ENCODE measurements around the gene ZNF316.

The ZNF316 gene

GRCh38 chr7:6639627-6640026 is 2.5 kb downstream of the ZNF316 start:
- H3K9me3 ChIP-seq (ENCODE audit: control insufficient read depth in 2 of 2, low read length in 2 of 2), result no peaks in the 10 kb centered on the region
- peaks cover 12 to 29% of the 10 kb centered on the region in 2 donors for H3K36me3 ChIP-seq (ENCODE audit: control insufficient read depth in 2 of 2, insufficient read depth in 2 of 2, low read length in 2 of 2)
- H3K27me3 ChIP-seq (ENCODE audit: control insufficient read depth in 1 of 2, insufficient read depth in 2 of 2, low read length in 2 of 2), result no peaks in the 10 kb centered on the region
- H3K4me1 ChIP-seq (ENCODE audit: control insufficient read depth, insufficient read depth, low read length), result peaks cover 18% of the 10 kb centered on the region
- no peak overlapping the region for H3K9ac ChIP-seq (ENCODE audit: low read length in 2 of 2)
- no peak overlapping the region for H3K4me3 ChIP-seq (ENCODE audit: low read length in 2 of 2)
- no peak overlapping the region for H3K27ac ChIP-seq (ENCODE audit: low read length)

- Histone ChIP-seq H3K4me3 (ENCODE audit: low read length in 2 of 2) (no peak overlapping the region), H3K27me3 (ENCODE audit: control insufficient read depth in 1 of 2, insufficient read depth in 2 of 2, low read length in 2 of 2) (no peaks in the 10 kb centered on the region), H3K36me3 (ENCODE audit: control insufficient read depth in 2 of 2, insufficient read depth in 2 of 2, low read length in 2 of 2) (peaks cover 12 to 34% of the 10 kb centered on the region in 2 donors), H3K27ac (ENCODE audit: low read length) (no peak overlapping the region), H3K9me3 (ENCODE audit: control insufficient read depth in 2 of 2, low read length in 2 of 2) (no peaks in the 10 kb centered on the region), H3K9ac (ENCODE audit: low read length in 2 of 2) (no peak overlapping the region), H3K4me1 (ENCODE audit: control insufficient read depth, insufficient read depth, low read length) (peaks cover 18% of the 10 kb centered on the region)
These were observed 3.2 kb downstream of the ZNF316 start for GRCh38 chr7:6640246-6640721.

- no peak overlapping the region for H3K9ac ChIP-seq (ENCODE audit: low read length in 2 of 2)
- peaks cover 12 to 39% of the 10 kb centered on the region in 2 donors for H3K36me3 ChIP-seq (ENCODE audit: control insufficient read depth in 2 of 2, insufficient read depth in 2 of 2, low read length in 2 of 2)
- no peak overlapping the region for H3K27ac ChIP-seq (ENCODE audit: low read length)
- no peak overlapping the region for H3K4me3 ChIP-seq (ENCODE audit: low read length in 2 of 2)
- peaks cover 14% of the 10 kb centered on the region for H3K4me1 ChIP-seq (ENCODE audit: control insufficient read depth, insufficient read depth, low read length)
- H3K27me3 ChIP-seq (ENCODE audit: control insufficient read depth in 1 of 2, insufficient read depth in 2 of 2, low read length in 2 of 2), result no peaks in the 10 kb centered on the region
- no peaks in the 10 kb centered on the region for H3K9me3 ChIP-seq (ENCODE audit: control insufficient read depth in 2 of 2, low read length in 2 of 2)
These were observed 4.4 kb downstream of the ZNF316 start for GRCh38 chr7:6641305-6642035.

- peaks cover 12 to 41% of the 10 kb centered on the region in 2 donors for H3K36me3 ChIP-seq (ENCODE audit: control insufficient read depth in 2 of 2, insufficient read depth in 2 of 2, low read length in 2 of 2)
These were observed 5.2 kb downstream of the ZNF316 start for GRCh38 chr7:6642239-6642839.

GRCh38 chr7:6642861-6643640 is 5.9 kb downstream of the ZNF316 start:
- Histone ChIP-seq H3K27me3 (ENCODE audit: control insufficient read depth in 1 of 2, insufficient read depth in 2 of 2, low read length in 2 of 2) (no peaks in the 10 kb centered on the region), H3K36me3 (ENCODE audit: control insufficient read depth in 2 of 2, insufficient read depth in 2 of 2, low read length in 2 of 2) (peaks cover 12 to 43% of the 10 kb centered on the region in 2 donors), H3K4me1 (ENCODE audit: control insufficient read depth, insufficient read depth, low read length) (peaks cover 8% of the 10 kb centered on the region), H3K9ac (ENCODE audit: low read length in 2 of 2) (no peak overlapping the region), H3K4me3 (ENCODE audit: low read length in 2 of 2) (no peak overlapping the region), H3K9me3 (ENCODE audit: control insufficient read depth in 2 of 2, low read length in 2 of 2) (no peaks in the 10 kb centered on the region), H3K27ac (ENCODE audit: low read length) (no peak overlapping the region)

More at GRCh38 chr7:6642239-6642839, 5.2 kb downstream of the ZNF316 start:
- Histone ChIP-seq H3K9me3 (ENCODE audit: control insufficient read depth in 2 of 2, low read length in 2 of 2) (no peaks in the 10 kb centered on the region), H3K4me1 (ENCODE audit: control insufficient read depth, insufficient read depth, low read length) (peaks cover 11% of the 10 kb centered on the region), H3K9ac (ENCODE audit: low read length in 2 of 2) (no peak overlapping the region), H3K27ac (ENCODE audit: low read length) (no peak overlapping the region), H3K4me3 (ENCODE audit: low read length in 2 of 2) (no peak overlapping the region), H3K27me3 (ENCODE audit: control insufficient read depth in 1 of 2, insufficient read depth in 2 of 2, low read length in 2 of 2) (no peaks in the 10 kb centered on the region)

GRCh38 chr7:6643915-6644625 is 7.0 kb downstream of the ZNF316 start:
- H3K4me1 ChIP-seq (ENCODE audit: control insufficient read depth, insufficient read depth, low read length), result no peaks in the 10 kb centered on the region
- no peak overlapping the region for H3K9ac ChIP-seq (ENCODE audit: low read length in 2 of 2)
- no peak overlapping the region for H3K27ac ChIP-seq (ENCODE audit: low read length)
- H3K27me3 ChIP-seq (ENCODE audit: control insufficient read depth in 1 of 2, insufficient read depth in 2 of 2, low read length in 2 of 2), result no peaks in the 10 kb centered on the region
- H3K36me3 ChIP-seq (ENCODE audit: control insufficient read depth in 2 of 2, insufficient read depth in 2 of 2, low read length in 2 of 2), result peaks cover 12 to 46% of the 10 kb centered on the region in 2 donors
- H3K4me3 ChIP-seq (ENCODE audit: low read length in 2 of 2), result no peak overlapping the region
- H3K9me3 ChIP-seq (ENCODE audit: control insufficient read depth in 2 of 2, low read length in 2 of 2), result no peaks in the 10 kb centered on the region

GRCh38 chr7:6644728-6645127 is 7.6 kb downstream of the ZNF316 start:
- no peak overlapping the region for H3K9ac ChIP-seq (ENCODE audit: low read length in 2 of 2)
- H3K27me3 ChIP-seq (ENCODE audit: control insufficient read depth in 1 of 2, insufficient read depth in 2 of 2, low read length in 2 of 2), result no peaks in the 10 kb centered on the region
- no peak overlapping the region for H3K4me3 ChIP-seq (ENCODE audit: low read length in 2 of 2)
- H3K4me1 ChIP-seq (ENCODE audit: control insufficient read depth, insufficient read depth, low read length), result no peaks in the 10 kb centered on the region
- no peaks in the 10 kb centered on the region for H3K9me3 ChIP-seq (ENCODE audit: control insufficient read depth in 2 of 2, low read length in 2 of 2)
- H3K27ac ChIP-seq (ENCODE audit: low read length), result no peak overlapping the region
- peaks cover 12 to 51% of the 10 kb centered on the region in 2 donors for H3K36me3 ChIP-seq (ENCODE audit: control insufficient read depth in 2 of 2, insufficient read depth in 2 of 2, low read length in 2 of 2)

- H3K27me3 ChIP-seq (ENCODE audit: control insufficient read depth in 1 of 2, insufficient read depth in 2 of 2, low read length in 2 of 2), result no peaks in the 10 kb centered on the region
- peaks cover 12 to 56% of the 10 kb centered on the region in 2 donors for H3K36me3 ChIP-seq (ENCODE audit: control insufficient read depth in 2 of 2, insufficient read depth in 2 of 2, low read length in 2 of 2)
- no peak overlapping the region for H3K9ac ChIP-seq (ENCODE audit: low read length in 2 of 2)
- H3K4me3 ChIP-seq (ENCODE audit: low read length in 2 of 2), result no peak overlapping the region
- no peak overlapping the region for H3K27ac ChIP-seq (ENCODE audit: low read length)
- H3K9me3 ChIP-seq (ENCODE audit: control insufficient read depth in 2 of 2, low read length in 2 of 2), result no peaks in the 10 kb centered on the region
- H3K4me1 ChIP-seq (ENCODE audit: control insufficient read depth, insufficient read depth, low read length), result no peaks in the 10 kb centered on the region
These were observed 9.3 kb downstream of the ZNF316 start for GRCh38 chr7:6646465-6646864.

- no peaks in the 10 kb centered on the region for H3K9me3 ChIP-seq (ENCODE audit: control insufficient read depth in 2 of 2, low read length in 2 of 2)
- no peak overlapping the region for H3K27ac ChIP-seq (ENCODE audit: low read length)
- no peaks in the 10 kb centered on the region for H3K4me1 ChIP-seq (ENCODE audit: control insufficient read depth, insufficient read depth, low read length)
- no peaks in the 10 kb centered on the region for H3K27me3 ChIP-seq (ENCODE audit: control insufficient read depth in 1 of 2, insufficient read depth in 2 of 2, low read length in 2 of 2)
- peaks cover 10 to 52% of the 10 kb centered on the region in 2 donors for H3K36me3 ChIP-seq (ENCODE audit: control insufficient read depth in 2 of 2, insufficient read depth in 2 of 2, low read length in 2 of 2)
- H3K9ac ChIP-seq (ENCODE audit: low read length in 2 of 2), result no peak overlapping the region
- H3K4me3 ChIP-seq (ENCODE audit: low read length in 2 of 2), result no peak overlapping the region
These were observed 10.0 kb downstream of the ZNF316 start for GRCh38 chr7:6647080-6647479.

- H3K27me3 ChIP-seq (ENCODE audit: control insufficient read depth in 1 of 2, insufficient read depth in 2 of 2, low read length in 2 of 2), result no peaks in the 10 kb centered on the region
- no peaks in the 10 kb centered on the region for H3K4me1 ChIP-seq (ENCODE audit: control insufficient read depth, insufficient read depth, low read length)
- H3K9ac ChIP-seq (ENCODE audit: low read length in 2 of 2), result no peak overlapping the region
- H3K27ac ChIP-seq (ENCODE audit: low read length), result no peak overlapping the region
- no peak overlapping the region for H3K4me3 ChIP-seq (ENCODE audit: low read length in 2 of 2)
- peaks cover 7 to 51% of the 10 kb centered on the region in 2 donors for H3K36me3 ChIP-seq (ENCODE audit: control insufficient read depth in 2 of 2, insufficient read depth in 2 of 2, low read length in 2 of 2)
- H3K9me3 ChIP-seq (ENCODE audit: control insufficient read depth in 2 of 2, low read length in 2 of 2), result no peaks in the 10 kb centered on the region
These were observed 10.4 kb downstream of the ZNF316 start for GRCh38 chr7:6647541-6647940.

Data from stomach smooth muscle (tissue), 2 donors.